Liver (tissue), 3 donors: ENCODE measurements around the gene MICAL2.

ENCODE experiments used
- NR2F2 ChIP-seq: IDR thresholded peaks from 2 replicates; pipeline ENCODE4 v1.6.1; 2016; ENCODE audit warnings: antibody characterized with exemption
- RAD21 ChIP-seq, 2 donors: IDR thresholded peaks; 2 replicates each; pipeline ENCODE4 v1.6.1; 2016; ENCODE audit warnings: antibody characterized with exemption in 2 of 2, mild to moderate bottlenecking in 2 of 2
- SP1 ChIP-seq: IDR thresholded peaks from 2 replicates; pipeline ENCODE4 v1.6.1; 2018; ENCODE audit warnings: antibody characterized with exemption, mild to moderate bottlenecking
- TF ChIP-seq, protein P1 (sequence below): fragments of 150-350 bp; IDR thresholded peaks from 2 replicates; pipeline ENCODE4 v1.5.1; 2017; ENCODE audit warnings: improper control_type of control experiment, low read depth, low read length; ENCODE audit not compliant: missing input control
- TF ChIP-seq, protein P2 (sequence below): IDR thresholded peaks from 2 replicates; pipeline ENCODE4 v1.6.1; 2016; ENCODE audit warnings: antibody characterized with exemption
- donor health status: healthy.
- donor health status: healthy.

DNA sequence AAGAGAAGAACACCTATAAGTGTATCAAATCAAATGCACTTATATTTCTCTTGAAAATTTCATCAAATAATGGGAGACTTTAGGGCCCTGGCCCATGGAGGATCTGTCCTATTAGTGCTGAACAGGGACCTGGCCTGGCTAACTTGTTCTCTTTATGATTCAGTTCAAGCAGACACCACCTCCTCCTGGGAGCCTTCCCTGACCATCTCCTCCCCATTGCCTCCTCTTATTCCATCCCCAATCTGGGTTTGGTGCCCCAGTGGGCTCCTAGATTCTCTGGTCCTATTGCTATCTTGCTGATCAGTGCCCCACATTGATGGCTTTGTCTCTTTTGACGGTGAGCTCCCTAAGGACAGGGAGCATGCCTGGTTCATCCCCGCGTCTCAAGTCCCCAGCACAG lies 60.1 kb downstream of the MICAL2 start:
- TF ChIP-seq RAD21 (IDR thresholded peaks at IDR 0.05) (no peak), SP1 (no peak), NR2F2 (no peak)
- TF ChIP-seq, protein P1, sequence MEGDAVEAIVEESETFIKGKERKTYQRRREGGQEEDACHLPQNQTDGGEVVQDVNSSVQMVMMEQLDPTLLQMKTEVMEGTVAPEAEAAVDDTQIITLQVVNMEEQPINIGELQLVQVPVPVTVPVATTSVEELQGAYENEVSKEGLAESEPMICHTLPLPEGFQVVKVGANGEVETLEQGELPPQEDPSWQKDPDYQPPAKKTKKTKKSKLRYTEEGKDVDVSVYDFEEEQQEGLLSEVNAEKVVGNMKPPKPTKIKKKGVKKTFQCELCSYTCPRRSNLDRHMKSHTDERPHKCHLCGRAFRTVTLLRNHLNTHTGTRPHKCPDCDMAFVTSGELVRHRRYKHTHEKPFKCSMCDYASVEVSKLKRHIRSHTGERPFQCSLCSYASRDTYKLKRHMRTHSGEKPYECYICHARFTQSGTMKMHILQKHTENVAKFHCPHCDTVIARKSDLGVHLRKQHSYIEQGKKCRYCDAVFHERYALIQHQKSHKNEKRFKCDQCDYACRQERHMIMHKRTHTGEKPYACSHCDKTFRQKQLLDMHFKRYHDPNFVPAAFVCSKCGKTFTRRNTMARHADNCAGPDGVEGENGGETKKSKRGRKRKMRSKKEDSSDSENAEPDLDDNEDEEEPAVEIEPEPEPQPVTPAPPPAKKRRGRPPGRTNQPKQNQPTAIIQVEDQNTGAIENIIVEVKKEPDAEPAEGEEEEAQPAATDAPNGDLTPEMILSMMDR = no peak
- TF ChIP-seq, protein P2, sequence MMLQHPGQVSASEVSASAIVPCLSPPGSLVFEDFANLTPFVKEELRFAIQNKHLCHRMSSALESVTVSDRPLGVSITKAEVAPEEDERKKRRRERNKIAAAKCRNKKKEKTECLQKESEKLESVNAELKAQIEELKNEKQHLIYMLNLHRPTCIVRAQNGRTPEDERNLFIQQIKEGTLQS = no peak
